ENCODE data around the gene EXD3.
"Not testable (repeated sequence)": the region's sequence is repeated elsewhere in the genome, so short reads cannot be mapped to it uniquely, and the experiment has no call there.

EXD3 gene, protein sequence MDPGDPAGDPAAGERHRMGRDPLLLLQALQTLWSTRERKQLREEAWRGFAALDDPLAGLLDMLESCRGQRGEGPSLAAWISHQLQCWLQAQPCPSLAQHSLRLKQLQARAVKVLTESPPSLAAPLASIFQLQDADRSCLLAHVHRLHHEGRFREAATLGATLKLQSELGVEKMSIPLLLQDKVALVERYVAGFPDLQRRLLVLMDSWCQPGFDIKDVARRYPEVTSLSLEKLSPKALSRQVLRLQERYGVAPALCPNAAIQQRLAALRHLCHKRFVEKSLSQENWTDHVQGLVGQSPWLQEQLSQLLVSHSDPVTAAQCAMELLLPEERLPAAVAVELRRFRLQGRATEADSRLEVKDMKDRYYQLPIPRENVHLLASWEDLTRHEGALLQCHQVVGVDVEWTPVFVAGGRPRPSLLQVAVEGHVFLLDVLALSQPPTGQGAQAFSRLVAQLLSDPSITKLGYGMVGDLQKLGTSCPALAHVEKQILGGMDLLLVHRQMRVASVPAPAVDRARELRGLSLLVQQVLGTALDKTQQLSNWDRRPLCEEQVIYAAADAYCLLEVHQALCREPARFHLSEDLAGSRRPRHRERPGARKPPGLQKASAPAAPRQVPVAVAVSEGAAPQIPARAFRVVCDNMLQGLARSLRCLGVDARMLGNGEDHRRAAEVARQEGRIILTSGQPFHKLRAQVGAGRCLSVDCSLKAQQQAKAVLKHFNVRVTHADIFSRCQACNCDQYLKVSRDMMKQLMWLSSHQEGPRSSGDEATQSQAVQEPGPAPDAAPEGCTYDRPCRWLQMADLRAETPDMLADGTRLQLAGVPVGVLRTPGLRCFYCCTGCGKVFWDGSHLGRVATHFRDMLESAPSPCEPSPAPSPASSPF

DNA sequence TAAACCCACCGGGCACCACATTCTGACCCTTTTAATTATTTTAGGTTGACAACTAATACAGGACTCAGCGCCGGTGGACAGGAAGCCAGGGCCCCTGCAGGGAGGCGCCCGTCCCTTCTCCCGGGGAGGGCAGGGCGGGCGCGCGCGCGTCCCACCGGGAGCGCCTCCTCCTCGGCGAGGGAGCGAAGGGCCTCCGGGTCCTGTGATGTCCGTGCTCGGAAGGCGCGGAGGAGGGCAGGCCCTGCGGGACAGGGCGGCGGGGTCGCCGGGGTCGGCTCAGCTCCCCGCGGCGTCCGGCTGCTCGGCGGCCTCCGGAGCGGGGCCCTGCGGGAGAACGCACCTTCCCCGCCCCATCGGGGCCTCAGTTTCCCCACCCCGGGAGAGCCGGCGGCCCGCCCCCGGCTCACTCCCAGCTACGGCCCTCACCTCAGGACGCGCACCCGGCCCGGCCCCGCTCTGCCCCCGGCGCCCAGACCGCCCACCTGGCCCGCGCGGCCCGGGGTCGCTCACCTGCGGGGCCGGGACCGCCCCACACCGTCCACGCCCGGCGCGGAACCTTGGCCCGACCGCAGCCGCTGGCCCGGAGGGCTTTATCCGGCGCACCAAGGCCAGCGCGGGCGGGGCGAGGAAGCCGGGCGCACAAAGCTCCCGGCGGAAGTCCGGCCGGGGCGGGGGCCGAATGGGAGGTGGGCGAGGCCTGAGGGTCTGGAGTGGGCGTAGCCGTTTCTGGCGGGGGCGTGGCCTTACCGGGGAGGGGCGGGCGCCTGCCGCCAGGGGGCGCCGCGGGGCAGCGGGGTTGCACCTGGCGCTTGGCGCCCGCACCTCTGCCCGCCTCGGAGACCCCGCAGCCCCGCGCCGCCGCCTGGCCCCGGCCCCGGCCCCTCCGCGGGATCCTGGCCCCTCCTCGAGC lies at the start of gene EXD3, which contains the start of gene NOXA1:
Gene EXD3 (minus strand): TSS at position 559 of the 910 bp plus-strand sequence. CDS start 27,805 bp downstream, outside the sequence.
Gene NOXA1 (plus strand): TSS at position 790 of the 910 bp plus-strand sequence. CDS start 137 bp downstream, outside the sequence.
- DNase-seq (ENCODE audit: low read depth), result peak; percentile 88

DNA sequence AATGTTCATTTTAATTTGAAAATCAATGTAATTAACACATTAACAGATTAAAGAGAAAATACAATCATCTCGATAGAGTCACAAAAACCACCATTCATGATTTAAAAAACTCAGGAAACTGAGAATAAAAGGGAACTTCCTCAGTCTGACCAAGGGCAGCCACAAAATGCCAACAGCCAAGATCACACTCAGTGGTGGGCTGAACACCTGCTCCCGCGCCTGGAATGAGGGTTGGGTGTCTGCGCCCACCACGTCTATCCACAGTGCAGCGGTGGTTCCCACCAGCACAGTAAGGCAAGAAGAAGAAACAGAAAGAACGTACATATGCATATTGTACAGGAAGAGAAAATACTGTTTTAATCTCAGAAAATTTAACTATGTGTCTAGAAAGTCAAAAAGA lies 47.8 kb upstream of the EXD3 start:
- no peak for DNase-seq (ENCODE audit: low read depth)

DNA sequence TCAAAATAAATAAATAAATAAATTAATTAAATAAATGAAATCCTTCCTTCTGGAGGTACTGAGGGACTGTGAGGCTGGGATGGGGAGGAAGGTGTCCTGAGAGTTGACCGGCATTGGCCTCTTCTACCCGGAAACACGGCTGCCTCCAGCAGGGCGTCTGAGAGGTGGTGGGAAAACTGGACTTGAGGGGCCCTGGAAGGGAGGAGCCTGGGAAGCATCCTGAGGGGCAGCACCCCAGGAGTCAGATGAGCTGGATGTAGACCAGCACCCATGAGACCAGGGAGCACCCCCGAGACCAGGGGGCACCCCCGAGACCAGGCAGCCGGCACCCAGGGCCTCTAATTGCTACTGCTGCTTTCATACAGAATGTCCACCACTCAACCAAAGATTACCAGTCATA lies 44.9 kb upstream of the EXD3 start:
- DNase-seq (ENCODE audit: low read depth), result no peak

DNA sequence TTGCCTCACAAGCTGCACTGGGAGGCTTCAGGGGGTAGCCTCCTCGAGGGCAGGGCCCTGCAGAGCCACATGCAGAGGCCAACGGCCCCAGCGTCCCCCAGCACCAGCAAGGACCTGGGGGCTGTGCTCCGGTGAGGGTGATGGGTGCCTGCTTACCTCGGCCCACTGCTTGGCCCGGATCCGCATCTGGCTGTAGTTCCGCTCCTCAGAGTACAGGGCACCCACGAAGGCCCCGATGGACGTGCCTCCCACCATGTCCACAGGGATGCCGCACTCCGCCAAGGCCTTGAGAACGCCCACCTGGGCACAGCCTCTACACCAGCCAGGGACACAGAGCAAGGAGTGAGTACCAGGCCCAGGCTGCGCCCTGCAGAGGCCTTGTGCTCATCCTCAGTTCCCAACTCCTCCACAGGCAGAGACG lies 44.2 kb upstream of the EXD3 start:
- DNase-seq (ENCODE audit: low read depth), result no peak

DNA sequence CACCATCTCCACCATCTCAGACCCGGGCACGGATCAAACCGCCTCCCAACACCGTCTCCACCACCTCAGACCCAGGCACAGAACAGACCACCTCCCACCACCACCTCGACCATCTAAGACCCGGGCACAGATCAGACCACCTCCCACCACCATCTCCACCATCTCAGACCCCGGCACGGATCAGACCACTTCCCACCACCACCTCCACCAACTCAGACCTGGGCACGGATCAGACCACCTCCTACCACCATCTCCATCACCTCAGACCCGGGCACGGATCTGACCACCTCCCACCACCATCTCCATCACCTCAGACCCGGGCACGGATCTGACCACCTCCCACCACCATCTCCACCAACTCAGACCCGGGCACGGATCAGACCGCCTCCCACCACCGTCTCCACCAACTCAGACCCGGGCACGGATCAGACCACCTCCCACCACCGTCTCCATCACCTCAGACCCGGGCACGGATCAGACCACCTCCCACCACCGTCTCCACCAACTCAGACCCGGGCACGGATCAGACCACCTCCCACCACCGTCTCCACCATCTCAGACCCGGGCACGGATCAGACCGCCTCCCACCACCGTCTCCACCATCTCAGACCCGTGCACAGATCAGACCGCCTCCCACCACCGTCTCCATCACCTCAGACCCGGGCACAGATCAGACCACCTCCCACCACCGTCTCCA lies 43.6 kb upstream of the EXD3 start:
- DNase-seq (ENCODE audit: low read depth), result not testable (repeated sequence)

DNA sequence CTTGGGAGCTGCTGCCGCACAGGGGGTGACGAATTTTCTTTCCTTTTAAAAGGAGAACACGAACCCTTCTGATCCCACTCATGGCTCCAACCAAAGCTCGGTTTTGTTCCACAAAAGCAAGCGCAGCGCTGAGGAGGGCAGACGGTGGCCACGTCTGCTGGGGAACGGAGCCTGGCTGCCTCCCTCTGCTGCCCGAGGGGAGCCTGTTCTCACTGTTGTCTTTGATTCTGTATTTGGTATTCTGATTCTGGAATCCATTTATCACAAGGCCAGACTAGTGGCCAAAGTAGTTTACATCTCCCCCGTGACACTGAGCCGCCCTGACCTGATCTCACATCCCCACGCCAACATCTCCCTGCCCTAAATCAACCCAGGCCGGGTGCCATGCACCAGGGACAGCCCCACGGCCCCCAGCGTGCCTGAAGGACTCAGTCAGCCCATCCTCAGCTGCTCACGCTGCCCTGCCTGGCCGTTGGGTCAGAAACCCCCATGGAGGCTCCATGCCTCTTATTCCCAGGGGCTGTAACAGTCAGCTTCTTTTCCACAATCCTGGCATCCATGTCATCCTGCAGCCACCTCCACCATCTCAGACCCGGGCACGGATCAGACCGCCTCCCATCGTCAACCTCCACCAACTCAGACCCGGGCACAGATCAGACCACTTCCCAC lies 42.9 kb upstream of the EXD3 start:
- no peak for DNase-seq (ENCODE audit: low read depth)

DNA sequence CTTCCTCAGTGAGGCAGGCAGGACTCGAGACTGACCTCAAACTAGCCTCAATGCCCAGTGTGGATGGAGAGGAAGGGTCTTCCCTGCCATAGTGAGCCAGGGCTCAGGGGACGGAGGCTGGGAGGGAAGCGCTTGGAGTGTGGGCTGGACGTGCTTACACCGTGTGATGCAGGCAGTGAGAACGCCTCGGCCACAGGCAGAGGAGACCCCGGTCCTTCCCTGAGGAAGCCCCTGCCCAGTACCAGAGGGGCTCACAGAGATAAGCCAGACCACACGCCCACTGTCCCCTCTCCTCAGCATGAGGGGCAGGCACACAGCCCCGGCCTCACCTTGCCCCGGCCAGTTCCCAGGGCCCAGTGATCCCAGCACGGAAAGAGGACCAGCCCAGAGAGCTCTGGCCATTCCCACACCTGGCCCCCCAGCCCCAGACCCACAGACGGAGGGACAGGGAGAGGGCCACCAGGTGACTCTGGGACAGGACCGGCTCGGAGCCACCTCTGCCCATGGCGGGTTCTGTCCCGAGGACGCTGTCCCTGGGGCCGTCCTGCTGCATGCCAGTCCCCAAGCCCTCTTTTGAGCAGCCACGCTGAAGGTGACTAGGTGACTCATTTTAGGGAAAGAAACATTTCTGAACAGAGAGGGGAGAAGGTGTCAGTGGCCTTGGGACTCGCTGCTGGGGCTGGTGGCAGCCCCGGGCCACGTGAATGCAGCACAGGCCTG lies 42.2 kb upstream of the EXD3 start:
- no peak for DNase-seq (ENCODE audit: low read depth)

DNA sequence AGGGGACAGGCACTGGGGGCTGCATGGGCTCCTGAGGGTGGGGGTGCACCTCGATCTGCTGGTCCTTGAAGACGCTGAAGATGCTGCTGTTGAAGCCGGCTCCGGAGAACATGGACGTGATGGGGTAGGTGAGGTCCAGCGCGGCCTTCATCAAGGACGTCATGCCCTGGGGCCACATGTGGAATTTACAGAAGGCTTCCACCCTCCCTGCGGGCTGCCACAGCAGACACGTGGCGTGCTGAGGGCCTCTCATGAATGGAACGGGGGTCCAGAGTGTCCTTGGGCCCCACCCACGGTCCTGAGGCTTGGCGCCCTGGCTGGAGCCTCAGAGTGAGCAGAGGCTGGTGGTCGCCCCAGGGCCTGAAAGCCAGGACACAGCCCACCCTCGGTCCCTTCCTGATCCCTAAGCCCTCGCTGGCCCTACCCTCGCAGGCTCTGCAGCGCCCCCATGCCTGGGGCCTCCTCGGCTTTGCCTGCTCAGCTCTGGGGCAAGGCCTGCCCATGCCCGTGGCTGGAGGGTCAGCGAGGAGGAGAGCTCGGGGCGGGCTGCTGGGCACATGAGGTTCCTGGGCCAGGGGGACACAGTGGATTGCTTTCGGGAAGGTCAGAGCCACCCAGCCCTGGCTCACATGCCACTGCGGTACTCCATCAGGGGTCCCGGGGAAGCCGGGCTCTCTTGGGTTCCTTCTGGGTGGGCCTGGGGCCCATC lies 41.5 kb upstream of the EXD3 start:
- DNase-seq (ENCODE audit: low read depth), result no peak

DNA sequence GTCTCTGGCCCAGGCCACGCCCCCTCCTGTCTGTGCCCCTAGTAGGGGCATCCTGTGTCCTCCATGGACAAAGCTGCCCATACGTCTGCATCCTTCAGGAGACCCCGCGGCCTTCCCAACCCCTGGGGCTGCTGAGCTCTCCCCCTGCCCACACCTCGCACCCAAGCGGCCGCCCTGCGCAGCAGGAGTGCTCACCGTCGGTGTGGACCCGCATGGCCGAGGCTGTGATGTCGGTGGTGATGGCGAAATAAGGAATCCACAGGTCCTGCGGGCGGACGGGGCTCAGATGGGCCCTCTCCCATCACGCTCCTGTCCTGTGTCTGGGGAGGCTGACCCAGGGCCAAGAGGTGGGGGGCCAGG lies 40.9 kb upstream of the EXD3 start:
- DNase-seq (ENCODE audit: low read depth), result no peak

DNA sequence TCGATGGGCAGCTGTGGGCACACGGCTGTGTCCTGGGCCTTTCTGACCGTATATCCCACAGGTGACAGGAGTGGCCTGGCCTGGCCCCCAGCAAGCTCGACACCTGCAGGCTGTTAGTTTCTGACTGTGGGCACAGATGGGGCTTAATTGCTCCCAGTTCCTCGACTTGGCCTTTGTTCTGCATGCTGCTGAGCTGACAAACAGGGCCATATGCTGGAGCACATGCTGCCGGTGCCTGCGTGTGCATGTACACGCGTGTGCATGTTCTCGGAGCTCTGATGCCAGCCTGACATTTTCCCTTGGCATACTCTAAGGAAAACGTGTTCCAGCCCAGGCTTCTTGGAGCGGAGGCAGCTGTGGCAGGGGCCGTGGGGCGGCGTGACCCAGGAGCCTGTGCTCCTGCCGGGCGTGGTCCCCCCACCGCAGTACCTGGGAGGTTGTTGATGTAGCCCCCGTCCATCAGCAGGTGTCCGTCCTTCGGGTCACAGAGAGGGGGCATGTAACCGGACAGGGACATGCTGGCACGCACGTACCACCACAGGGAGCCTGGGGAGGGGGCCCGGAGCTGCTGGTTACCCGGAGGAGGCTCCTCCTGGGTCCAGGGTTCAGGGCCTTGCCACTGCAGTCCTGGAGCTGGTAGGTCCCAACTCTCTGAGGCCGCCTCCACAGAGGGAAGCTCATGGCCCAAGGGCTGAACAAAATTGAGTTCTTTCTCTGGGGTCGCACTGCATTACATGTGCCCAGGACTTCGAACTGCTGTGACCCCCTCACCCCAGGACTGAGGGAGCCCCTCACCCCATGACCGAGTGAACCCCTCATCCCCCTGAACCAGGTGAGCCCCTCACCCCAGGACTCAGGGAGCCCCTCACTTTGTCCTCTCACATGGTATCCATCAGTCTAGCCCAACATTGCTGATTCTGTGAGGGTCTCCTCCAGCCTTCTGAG lies 40.3 kb upstream of the EXD3 start:
- no peak for DNase-seq (ENCODE audit: low read depth)

DNA sequence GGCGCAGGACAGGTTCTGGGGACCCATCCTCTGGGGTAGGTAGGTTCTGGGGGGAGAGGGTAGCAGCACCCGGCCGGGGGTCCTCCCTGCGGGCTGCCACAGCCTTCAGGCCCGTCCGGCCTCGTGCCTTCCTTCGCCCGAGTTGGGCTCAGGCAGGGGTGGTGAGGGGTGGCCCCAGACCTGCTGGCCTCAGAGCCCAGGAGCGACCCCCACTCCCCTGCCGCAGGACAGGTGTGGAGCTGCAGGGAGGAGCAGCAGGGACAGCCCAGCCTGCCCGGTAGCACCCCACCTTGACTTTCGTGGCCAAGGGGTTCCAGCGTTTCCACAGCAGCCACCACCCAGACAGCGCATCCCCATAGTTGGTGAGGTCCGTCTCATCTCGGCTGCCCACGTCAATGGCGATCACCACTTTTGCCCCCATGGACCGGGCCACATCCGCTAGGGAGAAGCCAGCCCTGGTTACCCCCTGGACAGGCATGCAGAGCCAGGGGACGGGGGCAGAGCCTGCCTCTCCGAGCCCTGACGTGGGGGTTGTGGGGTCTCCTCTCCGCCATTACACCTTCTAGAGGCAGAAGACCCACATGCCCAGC lies 39.5 kb upstream of the EXD3 start:
- DNase-seq (ENCODE audit: low read depth), result no peak

DNA sequence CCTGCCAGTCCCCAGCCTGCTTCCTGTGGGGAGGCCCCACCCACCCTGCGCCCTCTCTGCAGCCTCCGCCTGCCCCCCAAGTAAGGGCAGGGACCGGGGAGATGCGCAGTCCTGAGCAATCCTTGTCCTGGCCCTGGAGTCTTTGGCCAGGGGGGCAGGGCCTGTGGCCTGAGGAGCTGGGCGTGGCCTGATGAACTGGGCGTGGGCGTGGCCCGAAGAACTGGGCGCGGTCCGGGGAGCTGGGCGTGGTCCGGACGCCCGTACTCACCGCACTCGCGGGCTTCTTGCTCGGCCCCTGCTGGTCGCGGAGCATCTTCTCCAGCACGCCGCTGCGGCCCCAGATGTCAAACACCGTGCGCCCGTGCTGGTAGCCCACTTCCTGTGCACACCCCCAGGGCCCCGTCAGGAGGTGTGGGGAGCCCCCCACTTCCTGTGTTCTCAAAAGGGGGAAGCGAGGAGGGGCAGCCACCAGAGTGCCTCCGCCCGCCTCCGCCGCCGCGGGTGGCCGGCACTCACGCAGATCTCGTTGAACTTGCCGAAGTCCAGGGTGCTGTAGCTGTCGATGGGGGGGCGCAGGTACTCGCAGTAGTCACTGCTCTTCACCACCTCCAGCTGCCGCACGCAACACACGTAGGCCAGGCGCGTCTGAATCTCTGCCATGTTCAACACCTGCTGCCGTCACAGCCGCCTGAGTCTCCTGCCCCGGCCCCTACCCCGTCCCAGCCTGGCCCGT lies 38.9 kb upstream of the EXD3 start:
- DNase-seq (ENCODE audit: low read depth), result peak; percentile 60

DNA sequence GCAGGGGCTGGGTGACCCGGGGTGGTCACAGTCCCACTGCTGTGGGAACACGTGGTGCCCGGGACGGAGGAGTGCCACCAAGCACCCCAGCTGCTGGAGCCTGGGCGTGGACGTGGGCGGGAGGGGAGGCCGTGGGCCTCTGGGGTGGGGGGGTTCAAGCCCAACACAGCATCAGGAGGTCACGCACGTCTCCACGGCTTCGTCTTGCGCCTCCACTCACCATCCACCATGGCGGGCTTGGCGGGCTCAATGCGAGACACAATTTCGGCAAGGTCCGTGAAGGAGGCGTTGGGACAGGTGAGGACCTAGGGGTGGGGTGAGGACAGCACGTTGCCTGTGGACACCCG lies 38.3 kb upstream of the EXD3 start:
- DNase-seq (ENCODE audit: low read depth), result no peak

DNA sequence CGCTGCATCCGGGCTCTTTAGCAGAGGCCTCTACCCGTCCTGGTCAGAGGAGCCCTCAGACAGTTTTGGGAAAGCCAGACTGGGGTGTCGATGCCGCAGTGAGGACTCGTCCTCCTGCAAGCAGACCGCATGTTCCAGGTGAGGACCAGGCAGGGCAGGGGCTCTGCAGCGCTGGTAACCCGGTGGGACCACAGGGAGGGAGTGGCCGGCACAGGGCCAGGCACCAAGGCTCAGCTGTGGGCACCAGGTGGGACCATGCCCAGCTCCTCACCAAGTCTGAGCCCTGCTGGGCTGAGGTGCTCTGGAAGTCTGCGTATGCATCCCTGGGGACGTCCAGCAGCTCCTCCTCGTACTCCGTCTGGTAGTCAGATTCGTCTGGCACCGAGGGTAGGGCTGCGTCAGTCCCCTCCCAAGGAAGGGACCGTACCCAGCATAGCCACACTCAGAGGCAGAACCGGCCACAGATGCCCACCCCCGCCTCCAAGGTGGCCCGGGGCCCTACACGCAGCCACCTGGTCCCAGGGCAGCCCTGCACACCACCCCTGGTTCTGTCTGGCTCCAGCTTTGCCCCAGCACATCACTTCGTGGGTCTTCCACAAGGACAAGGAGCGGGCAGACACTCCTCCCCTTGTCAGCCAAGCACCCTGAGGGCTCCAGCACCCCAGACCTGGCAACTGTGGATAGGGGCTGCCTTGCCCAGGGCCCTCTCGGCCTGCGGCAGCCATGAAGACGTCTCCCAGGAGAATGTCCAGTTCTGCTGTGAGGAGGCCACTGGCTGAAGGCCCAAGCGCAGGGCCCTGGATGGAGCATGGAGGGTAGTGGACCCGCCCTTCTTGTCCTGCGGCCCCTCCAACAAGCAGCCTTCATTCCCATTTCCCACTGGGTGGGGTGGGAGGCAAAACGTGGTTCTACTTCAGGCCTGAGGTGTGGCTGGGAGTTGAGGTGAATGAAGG lies 37.7 kb upstream of the EXD3 start:
- DNase-seq (ENCODE audit: low read depth), result no peak

DNA sequence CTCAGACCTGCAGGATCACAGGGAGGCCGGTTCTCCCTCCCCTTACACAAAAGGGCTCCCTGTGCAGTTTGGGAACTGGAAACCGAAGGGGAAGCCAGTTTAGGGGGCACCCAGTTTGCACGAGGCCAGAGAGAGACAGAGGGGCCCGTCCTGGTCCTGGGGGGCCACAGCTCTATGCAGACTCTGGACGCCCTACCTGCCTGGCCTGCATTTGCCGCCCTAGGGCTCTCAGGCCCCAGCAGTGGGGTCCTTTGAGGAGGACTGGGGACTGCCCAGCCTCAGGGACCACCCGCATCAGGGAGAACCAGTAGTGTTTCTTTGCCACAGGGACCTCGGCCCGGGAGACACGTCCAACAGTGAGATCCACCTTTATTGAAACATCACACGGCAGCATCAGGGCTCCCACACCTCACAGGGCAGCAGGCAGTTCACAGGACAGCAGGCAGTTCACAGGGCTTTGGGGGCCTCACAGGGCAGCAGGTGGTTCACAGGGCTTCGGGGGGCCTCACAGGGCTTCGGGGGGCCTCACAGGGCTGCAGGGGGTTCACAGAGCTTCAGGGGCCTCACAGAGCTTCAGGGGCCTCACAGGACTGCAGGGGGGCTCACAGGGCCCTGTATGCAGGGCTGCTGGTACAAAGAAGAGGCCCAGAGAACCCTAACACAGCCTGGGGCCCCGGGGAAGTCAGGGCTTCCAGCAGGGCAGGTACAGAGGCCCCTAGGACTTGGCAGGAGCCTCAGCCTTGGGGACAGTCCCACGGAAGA lies 36.8 kb upstream of the EXD3 start:
- DNase-seq (ENCODE audit: low read depth), result no peak
